ENCODE data around the gene APOL2. TPM values are rescaled to one million over a fixed set of nuclear protein-coding genes. Genes with fewer than 3 reads are reported as not detected.
A peak's percentile ranks its signal among the peaks of the same experiment; 100 is the strongest.
"Not testable (repeated sequence)": the region's sequence is repeated elsewhere in the genome, so short reads cannot be mapped to it uniquely, and the experiment has no call there.

Gene APOL2
- total RNA-seq, 1 experiment from 2014 or later = 11.3 TPM

GRCh38 chr22:36258701-36259614, 19.6 kb upstream of the APOL2 start:
- Histone ChIP-seq H4K20me1 (ENCODE audit: insufficient read depth, low read depth, low read length) (no peaks in the 10 kb centered on the region), H3K4me1 (ENCODE audit: low read length) (no peaks in the 10 kb centered on the region; the same call in 1 of the 2 replicates), H3K4me2 (ENCODE audit: low read depth, low read length, poor library complexity, severe bottlenecking) (no peak overlapping the region), H3K27me3 (ENCODE audit: low read length) (no peaks in the 10 kb centered on the region), H3K9ac (ENCODE audit: low read length) (no peak overlapping the region), H3K4me3 (ENCODE audit: low read length) (no peak overlapping the region), H3K9me2 (replicated peaks; ENCODE audit: insufficient read depth, low read length) (no peaks in the 10 kb centered on the region), H3K27ac (ENCODE audit: low read length) (no peak overlapping the region), H2AFZ (ENCODE audit: low read length) (no peak overlapping the region), H3K36me3 (ENCODE audit: insufficient read depth, low read length) (no peaks in the 10 kb centered on the region), H3K79me2 (ENCODE audit: low read length) (no peaks in the 10 kb centered on the region), H3K9me3 (ENCODE audit: low read length) (no peaks in the 10 kb centered on the region)
- DNase-seq = no peak

- Histone ChIP-seq H3K27ac (ENCODE audit: low read length) (no peak overlapping the region), H3K27me3 (ENCODE audit: low read length) (no peaks in the 10 kb centered on the region), H3K9me2 (replicated peaks; ENCODE audit: insufficient read depth, low read length) (no peaks in the 10 kb centered on the region), H4K20me1 (ENCODE audit: insufficient read depth, low read depth, low read length) (no peaks in the 10 kb centered on the region), H3K4me1 (ENCODE audit: low read length) (peaks cover under 1% of the 10 kb centered on the region), H3K9me3 (ENCODE audit: low read length) (no peaks in the 10 kb centered on the region), H3K9ac (ENCODE audit: low read length) (no peak overlapping the region), H2AFZ (ENCODE audit: low read length) (no peak overlapping the region), H3K4me3 (ENCODE audit: low read length) (no peak overlapping the region), H3K36me3 (ENCODE audit: insufficient read depth, low read length) (no peaks in the 10 kb centered on the region), H3K4me2 (ENCODE audit: low read depth, low read length, poor library complexity, severe bottlenecking) (no peak overlapping the region), H3K79me2 (ENCODE audit: low read length) (no peaks in the 10 kb centered on the region)
- DNase-seq = no peak
Measured at GRCh38 chr22:36257948-36258670, 18.8 kb upstream of the APOL2 start.

- H3K36me3 ChIP-seq (ENCODE audit: insufficient read depth, low read length) = no peaks in the 10 kb centered on the region
- H3K9ac ChIP-seq (ENCODE audit: low read length) = no peak overlapping the region
Measured at GRCh38 chr22:36257308-36257707, 18.0 kb upstream of the APOL2 start.

GRCh38 chr22:36256478-36256877, 17.2 kb upstream of the APOL2 start:
- H3K9me2 ChIP-seq (replicated peaks; ENCODE audit: insufficient read depth, low read length) = no peaks in the 10 kb centered on the region
- no peak overlapping the region for H3K27ac ChIP-seq (ENCODE audit: low read length)
- H3K36me3 ChIP-seq (ENCODE audit: insufficient read depth, low read length) = no peaks in the 10 kb centered on the region
- no peak overlapping the region for H3K4me2 ChIP-seq (ENCODE audit: low read depth, low read length, poor library complexity, severe bottlenecking)
- no peak overlapping the region for H2AFZ ChIP-seq (ENCODE audit: low read length)
- no peaks in the 10 kb centered on the region for H3K27me3 ChIP-seq (ENCODE audit: low read length)
- H3K9me3 ChIP-seq (ENCODE audit: low read length) = no peaks in the 10 kb centered on the region
- H3K4me3 ChIP-seq (ENCODE audit: low read length) = no peak overlapping the region
- DNase-seq = no peak
- H3K4me1 ChIP-seq (ENCODE audit: low read length) = peaks cover 5% of the 10 kb centered on the region
- no peak overlapping the region for H3K9ac ChIP-seq (ENCODE audit: low read length)
- no peaks in the 10 kb centered on the region for H4K20me1 ChIP-seq (ENCODE audit: insufficient read depth, low read depth, low read length)
- no peaks in the 10 kb centered on the region for H3K79me2 ChIP-seq (ENCODE audit: low read length)

More at GRCh38 chr22:36257308-36257707, 18.0 kb upstream of the APOL2 start:
- H3K4me1 ChIP-seq (ENCODE audit: low read length) = peaks cover 5% of the 10 kb centered on the region
- H3K9me2 ChIP-seq (replicated peaks; ENCODE audit: insufficient read depth, low read length) = no peaks in the 10 kb centered on the region
- H3K4me2 ChIP-seq (ENCODE audit: low read depth, low read length, poor library complexity, severe bottlenecking) = no peak overlapping the region
- H3K27me3 ChIP-seq (ENCODE audit: low read length) = no peaks in the 10 kb centered on the region
- H4K20me1 ChIP-seq (ENCODE audit: insufficient read depth, low read depth, low read length) = no peaks in the 10 kb centered on the region
- no peak overlapping the region for H3K27ac ChIP-seq (ENCODE audit: low read length)
- H3K9me3 ChIP-seq (ENCODE audit: low read length) = no peaks in the 10 kb centered on the region
- no peak overlapping the region for H3K4me3 ChIP-seq (ENCODE audit: low read length)
- DNase-seq = no peak
- H2AFZ ChIP-seq (ENCODE audit: low read length) = no peak overlapping the region
- H3K79me2 ChIP-seq (ENCODE audit: low read length) = no peaks in the 10 kb centered on the region

GRCh38 chr22:36255572-36255971, 16.2 kb upstream of the APOL2 start:
- not testable (repeated sequence) for H3K79me2 ChIP-seq (ENCODE audit: low read length); H3K4me3 ChIP-seq (ENCODE audit: low read length); DNase-seq; H3K9me2 ChIP-seq (replicated peaks; ENCODE audit: insufficient read depth, low read length); H3K4me1 ChIP-seq (ENCODE audit: low read length); H3K9me3 ChIP-seq (ENCODE audit: low read length); H3K9ac ChIP-seq (ENCODE audit: low read length); H2AFZ ChIP-seq (ENCODE audit: low read length); H3K4me2 ChIP-seq (ENCODE audit: low read depth, low read length, poor library complexity, severe bottlenecking); H4K20me1 ChIP-seq (ENCODE audit: insufficient read depth, low read depth, low read length); H3K27ac ChIP-seq (ENCODE audit: low read length); H3K27me3 ChIP-seq (ENCODE audit: low read length); H3K36me3 ChIP-seq (ENCODE audit: insufficient read depth, low read length)

- no peak overlapping the region for H3K9ac ChIP-seq (ENCODE audit: low read length)
- H3K79me2 ChIP-seq (ENCODE audit: low read length) = no peaks in the 10 kb centered on the region
- H3K27me3 ChIP-seq (ENCODE audit: low read length) = no peaks in the 10 kb centered on the region
- H2AFZ ChIP-seq (ENCODE audit: low read length) = no peak overlapping the region
- H3K9me3 ChIP-seq (ENCODE audit: low read length) = no peaks in the 10 kb centered on the region
- no peaks in the 10 kb centered on the region for H3K9me2 ChIP-seq (replicated peaks; ENCODE audit: insufficient read depth, low read length)
- no peak for DNase-seq
- no peaks in the 10 kb centered on the region for H4K20me1 ChIP-seq (ENCODE audit: insufficient read depth, low read depth, low read length)
- H3K4me3 ChIP-seq (ENCODE audit: low read length) = no peak overlapping the region
- peak overlapping the region; percentile 32 for H3K4me2 ChIP-seq (ENCODE audit: low read depth, low read length, poor library complexity, severe bottlenecking)
- H3K4me1 ChIP-seq (ENCODE audit: low read length) = peaks cover 5% of the 10 kb centered on the region
- no peak overlapping the region for H3K27ac ChIP-seq (ENCODE audit: low read length)
- H3K36me3 ChIP-seq (ENCODE audit: insufficient read depth, low read length) = no peaks in the 10 kb centered on the region
Measured at GRCh38 chr22:36253523-36254490, 14.5 kb upstream of the APOL2 start.

- Histone ChIP-seq H3K27ac (ENCODE audit: low read length) (no peak within 1 kb of the TSS), H3K9me3 (ENCODE audit: low read length) (no peaks in the 10 kb centered on the region), H2AFZ (ENCODE audit: low read length) (no peak within 1 kb of the TSS), H3K27me3 (ENCODE audit: low read length) (no peaks in the 10 kb centered on the region), H3K4me1 (ENCODE audit: low read length) (peaks cover 5% of the 10 kb centered on the region), H3K79me2 (ENCODE audit: low read length) (no peaks in the 10 kb centered on the region), H3K36me3 (ENCODE audit: insufficient read depth, low read length) (no peaks in the 10 kb centered on the region), H4K20me1 (ENCODE audit: insufficient read depth, low read depth, low read length) (no peaks in the 10 kb centered on the region), H3K9me2 (replicated peaks; ENCODE audit: insufficient read depth, low read length) (no peaks in the 10 kb centered on the region), H3K9ac (ENCODE audit: low read length) (no peak within 1 kb of the TSS), H3K4me2 (ENCODE audit: low read depth, low read length, poor library complexity, severe bottlenecking) (peak within 1 kb of the TSS; percentile 32), H3K4me3 (ENCODE audit: low read length) (peak within 1 kb of the TSS; percentile 30; the same call in 1 of the 2 replicates)
- no peak for DNase-seq
Measured at GRCh38 chr22:36252754-36253522, 13.6 kb upstream of the APOL2 start, which contains the start of gene APOL1. APOL1 (plus strand) TSS chr22:36253133; CDS start chr22:36254956, 1,823 bp downstream.

Measured in Karpas-422 (cell line).